GM19467 (cell line): ENCODE measurements around the gene XDH.

Experiments used
- ATAC-seq: cut with Tn5 transposase; IDR thresholded peaks from one replicate; pipeline ENCODE4 v1.9.1; 2021; ENCODE audit warnings: mild to moderate bottlenecking, moderate library complexity; ENCODE audit not compliant: unreplicated experiment

XDH gene

GRCh38 chr2:31414601-31415241 is at the start of gene XDH:
Gene XDH, minus strand, starts transcription at chr2:31414742. Its CDS starts 76 bp downstream, at chr2:31414666.
- ATAC-seq, result no peak

- no peak for ATAC-seq
These were observed 43.1 kb upstream of the XDH start for GRCh38 chr2:31457651-31458050.

GRCh38 chr2:31446848-31447247 is 32.3 kb upstream of the XDH start:
- ATAC-seq, result no peak

GRCh38 chr2:31442376-31442775 is 27.8 kb upstream of the XDH start:
- ATAC-seq, result no peak

- ATAC-seq, result no peak
These were observed 26.2 kb upstream of the XDH start for GRCh38 chr2:31440764-31441163.

GRCh38 chr2:31434911-31435310 is 20.4 kb upstream of the XDH start:
- ATAC-seq, result no peak

GRCh38 chr2:31433541-31433940 is 19.0 kb upstream of the XDH start:
- no peak for ATAC-seq

GRCh38 chr2:31430439-31431165 is 16.1 kb upstream of the XDH start:
- no peak for ATAC-seq

- ATAC-seq, result no peak
These were observed 15.4 kb upstream of the XDH start for GRCh38 chr2:31429759-31430438.

GRCh38 chr2:31429040-31429439 is 14.5 kb upstream of the XDH start:
- no peak for ATAC-seq

GRCh38 chr2:31428001-31428418 is 13.5 kb upstream of the XDH start:
- ATAC-seq, result no peak

- no peak for ATAC-seq
These were observed 11.6 kb upstream of the XDH start for GRCh38 chr2:31426096-31426495.

- ATAC-seq, result no peak
These were observed 7.1 kb upstream of the XDH start for GRCh38 chr2:31421634-31422033.

- no peak for ATAC-seq
These were observed 6.4 kb upstream of the XDH start for GRCh38 chr2:31420936-31421335.

GRCh38 chr2:31419386-31419785 is 4.8 kb upstream of the XDH start:
- no peak for ATAC-seq

- ATAC-seq, result no peak
These were observed 879 bp upstream of the XDH start for GRCh38 chr2:31415421-31415820.

GRCh38 chr2:31413862-31414550 is 536 bp downstream of the XDH start:
- no peak for ATAC-seq

GRCh38 chr2:31413025-31413424 is 1.5 kb downstream of the XDH start:
- ATAC-seq, result no peak

- no peak for ATAC-seq
These were observed 2.8 kb downstream of the XDH start for GRCh38 chr2:31411771-31412170.

- ATAC-seq, result no peak
These were observed 7.8 kb downstream of the XDH start for GRCh38 chr2:31406593-31407385.

- ATAC-seq, result no peak
These were observed 9.7 kb downstream of the XDH start for GRCh38 chr2:31404827-31405226.
